H54 (cell line): ENCODE results near the gene PDZK1IP1.

Source experiments
- DNase-seq: peaks from one replicate; pipeline ENCODE4 v3.0.0; 2011; ENCODE audit warnings: low spot score, mixed read lengths; ENCODE audit not compliant: insufficient read length
- FAIRE-seq: peaks from 3 replicates; lab custom pipeline; 2011; peaks lifted over from hg19 to GRCh38; lab: Jason Lieb, UNC
- POLR2A ChIP-seq: IDR thresholded peaks from 2 replicates; pipeline ENCODE4 v1.6.1; 2011; ENCODE audit warnings: low read depth, mild to moderate bottlenecking, low read length

Gene PDZK1IP1

GRCh38 chr1:47227341-47228232 lies 37.8 kb upstream of the PDZK1IP1 start:
- FAIRE-seq (no peak), DNase-seq (no peak)
- no peak for TF ChIP-seq POLR2A

- DNase-seq = no peak
- FAIRE-seq = no peak
- TF ChIP-seq POLR2A = no peak
These were observed 37.0 kb upstream of the PDZK1IP1 start for GRCh38 chr1:47226839-47227215.

- FAIRE-seq (no peak), DNase-seq (no peak)
- no peak for TF ChIP-seq POLR2A
These were observed 36.4 kb upstream of the PDZK1IP1 start for GRCh38 chr1:47226121-47226838.

- DNase-seq (no peak), FAIRE-seq (no peak)
- TF ChIP-seq POLR2A = no peak
These were observed 35.7 kb upstream of the PDZK1IP1 start for GRCh38 chr1:47225430-47226100.

- no peak for DNase-seq
- no peak for TF ChIP-seq POLR2A
- FAIRE-seq = no peak
These were observed 35.0 kb upstream of the PDZK1IP1 start for GRCh38 chr1:47224676-47225399.

GRCh38 chr1:47223921-47224675 lies 34.3 kb upstream of the PDZK1IP1 start:
- DNase-seq (no peak), FAIRE-seq (no peak)
- no peak for TF ChIP-seq POLR2A

GRCh38 chr1:47223174-47223920 lies 33.5 kb upstream of the PDZK1IP1 start:
- no peak for TF ChIP-seq POLR2A
- FAIRE-seq (no peak), DNase-seq (no peak)

- no peak for FAIRE-seq
- TF ChIP-seq POLR2A = no peak
- DNase-seq = no peak
These were observed 32.6 kb upstream of the PDZK1IP1 start for GRCh38 chr1:47222476-47222875.

GRCh38 chr1:47219590-47220220 lies 29.9 kb upstream of the PDZK1IP1 start:
- FAIRE-seq (no peak), DNase-seq (no peak)
- TF ChIP-seq POLR2A = no peak

- no peak for TF ChIP-seq POLR2A
- DNase-seq (no peak), FAIRE-seq (no peak)
These were observed 29.2 kb upstream of the PDZK1IP1 start for GRCh38 chr1:47219001-47219400.

- TF ChIP-seq POLR2A = no peak
- FAIRE-seq (no peak), DNase-seq (no peak)
These were observed 26.6 kb upstream of the PDZK1IP1 start for GRCh38 chr1:47216278-47217059.
